Neural progenitor cell (in vitro differentiated cells): ENCODE measurements around the gene STAT4.

Source experiments
- CTCF ChIP-seq: fragments of 200-600 bp; sonication (generic); IDR thresholded peaks from 2 replicates; pipeline ENCODE4 v1.5.1; 2017; ENCODE audit warnings: antibody characterized with exemption, mild to moderate bottlenecking
- EZH2 ChIP-seq: fragments of 200-600 bp; sonication (generic); IDR thresholded peaks from 2 replicates; pipeline ENCODE4 v1.6.1; 2017; ENCODE audit warnings: antibody characterized with exemption, mild to moderate bottlenecking, moderate library complexity
- EZH2phosphoT487 ChIP-seq: fragments of 200-600 bp; sonication (generic); IDR thresholded peaks from 2 replicates; pipeline ENCODE4 v1.6.1; 2017; ENCODE audit warnings: antibody characterized with exemption

GRCh38 chr2:191108331-191108730 lies 42.5 kb downstream of the STAT4 start:
- TF ChIP-seq CTCF (no peak), EZH2phosphoT487 (no peak), EZH2 (no peak)
